MCF 10A (cell line): Measurements from ENCODE around the gene DNM3. TPM values are rescaled to one million over a fixed set of nuclear protein-coding genes. Genes with fewer than 3 reads are reported as not detected.
A peak's percentile ranks its signal among the peaks of the same experiment; 100 is the strongest.

Source experiments
- BruUV-seq: library from RNA; stranded (reverse); fragments of 400-500 nt; replicated peaks from 2 replicates; lab custom pipeline; 2021; lab: Mats Ljungman, UMichigan
- CTCF ChIA-PET: fragments of 300-600 bp; sonication (Branson Sonifier 250); formaldehyde crosslinking; extraction: SDS; loops from one replicate; lab custom pipeline; 2021; ENCODE audit warnings: antibody characterized with exemption, inconsistent platforms; lab: Yijun Ruan, JAX
- POLR2A ChIA-PET: fragments of 300-600, 350-650 bp; sonication (Branson Sonifier 250); formaldehyde crosslinking; extraction: SDS; loops from one replicate; lab custom pipeline; 2020; ENCODE audit warnings: antibody characterized with exemption, inconsistent platforms; lab: Yijun Ruan, JAX
- DNase-seq: peaks from one replicate; pipeline ENCODE4 v3.0.0-alpha.2; 2018; ENCODE audit not compliant: unreplicated experiment
- H3K27ac Mint-ChIP-seq: one replicate; pipeline ENCODE4 v1.8.0; 2022; ENCODE audit warnings: mild to moderate bottlenecking, low read depth, mixed read lengths; ENCODE audit not compliant: unreplicated experiment
- H3K27me3 Mint-ChIP-seq: one replicate; pipeline ENCODE4 v1.8.0; 2022; ENCODE audit warnings: mixed read lengths; ENCODE audit not compliant: insufficient read depth, unreplicated experiment
- H3K36me3 Mint-ChIP-seq: one replicate; pipeline ENCODE4 v1.8.0; 2022; ENCODE audit warnings: mild to moderate bottlenecking, moderate library complexity, mixed read lengths; ENCODE audit not compliant: insufficient read depth, unreplicated experiment
- H3K4me1 Mint-ChIP-seq: one replicate; pipeline ENCODE4 v1.8.0; 2022; ENCODE audit warnings: mixed read lengths; ENCODE audit not compliant: insufficient read depth, unreplicated experiment
- H3K4me3 Mint-ChIP-seq: one replicate; pipeline ENCODE4 v1.8.0; 2022; ENCODE audit warnings: mild to moderate bottlenecking, moderate library complexity, mixed read lengths; ENCODE audit not compliant: unreplicated experiment
- H3K9me3 Mint-ChIP-seq: one replicate; pipeline ENCODE4 v1.8.0; 2022; ENCODE audit warnings: mixed read lengths; ENCODE audit not compliant: unreplicated experiment
- CTCF ChIP-seq: fragments of 200-600 bp; IDR thresholded peaks from one replicate; pipeline ENCODE4 v1.8.0; 2022; ENCODE audit warnings: antibody characterized with exemption, mild to moderate bottlenecking; ENCODE audit not compliant: unreplicated experiment
- intact Hi-C: fragments of 100-400 bp; cut with micrococcal nuclease; formaldehyde crosslinking; loops from 2 replicates; pipeline ENCODE4 v1.14.1; 2022
- total RNA-seq: library from RNA; stranded (reverse); gene quantifications from 2 replicates; pipeline ENCODE4 v1.2.3, GENCODE V29; 2022

Gene DNM3
- total RNA-seq, 1 experiment from 2014 or later = 0.68 TPM

GRCh38 chr1:172395576-172395975 is 554.3 kb downstream of the DNM3 start:
- H3K27me3 Mint-ChIP-seq = no peaks in the 10 kb centered on the region

GRCh38 chr1:172397221-172397620 is 555.9 kb downstream of the DNM3 start:
- POLR2A ChIA-PET = interaction anchor here (0.8 to 1.7 kb wide), 4 partner anchors 38 to 357 kb away, joined by 3 to 4 read pairs (median 4); no protein-coding TSS in a partner anchor

More at GRCh38 chr1:172395576-172395975, 554.3 kb downstream of the DNM3 start:
- intact Hi-C loops = no loop called here
- H3K36me3 Mint-ChIP-seq = peaks cover 6% of the 10 kb centered on the region
- POLR2A ChIA-PET = interaction anchor here (0.7 to 1.8 kb wide), 6 partner anchors 22 to 126 kb away, joined by 3 to 5 read pairs (median 4); partner anchors contain the start of gene C1orf105
- no TSS peak for BruUV-seq
- no peak overlapping the region for H3K27ac Mint-ChIP-seq
- H3K9me3 Mint-ChIP-seq = no peaks in the 10 kb centered on the region
- no peak overlapping the region for H3K4me3 Mint-ChIP-seq
- no peak for TF ChIP-seq CTCF
- no peak for DNase-seq
- CTCF ChIA-PET = interaction anchor here (0.9 to 8.5 kb wide), 7 partner anchors 33 to 410 kb away, joined by 3 to 135 read pairs (median 7); no protein-coding TSS in a partner anchor
- H3K4me1 Mint-ChIP-seq = peaks cover 36% of the 10 kb centered on the region

GRCh38 chr1:172397633-172398032 is 556.3 kb downstream of the DNM3 start:
- intact Hi-C loops = loop anchor here (2.0 kb wide), 1 partner anchor 143 kb away; no protein-coding TSS in a partner anchor
- Mint-ChIP-seq H3K9me3 (no peaks in the 10 kb centered on the region), H3K4me1 (peaks cover 36% of the 10 kb centered on the region), H3K4me3 (no peak overlapping the region), H3K36me3 (peaks cover 6% of the 10 kb centered on the region), H3K27me3 (no peaks in the 10 kb centered on the region), H3K27ac (peak overlapping the region; percentile 21)
- no peak for TF ChIP-seq CTCF
- DNase-seq = no peak
- no TSS peak for BruUV-seq
- ChIA-PET CTCF (interaction anchor here (0.6 to 8.5 kb wide), 17 partner anchors 11 to 595 kb away, joined by 3 to 135 read pairs (median 5); partner anchors contain the start of gene PIGC), POLR2A (interaction anchor here (0.7 to 1.7 kb wide), 8 partner anchors 39 to 393 kb away, joined by 3 to 4 read pairs (median 4); no protein-coding TSS in a partner anchor)

More at GRCh38 chr1:172397221-172397620, 555.9 kb downstream of the DNM3 start:
- intact Hi-C loops = no loop called here
- peak; percentile 36 for DNase-seq
- Mint-ChIP-seq H3K27ac (no peak overlapping the region), H3K27me3 (no peaks in the 10 kb centered on the region), H3K9me3 (no peaks in the 10 kb centered on the region), H3K36me3 (peaks cover 6% of the 10 kb centered on the region), H3K4me1 (peaks cover 36% of the 10 kb centered on the region), H3K4me3 (no peak overlapping the region)
- no peak for TF ChIP-seq CTCF
- BruUV-seq = no TSS peak
- CTCF ChIA-PET = interaction anchor here (0.8 to 8.5 kb wide), 8 partner anchors 10 to 326 kb away, joined by 3 to 135 read pairs (median 6); no protein-coding TSS in a partner anchor

- Mint-ChIP-seq H3K36me3 (peaks cover 6% of the 10 kb centered on the region), H3K9me3 (no peaks in the 10 kb centered on the region), H3K27me3 (no peaks in the 10 kb centered on the region), H3K27ac (peak overlapping the region; percentile 21), H3K4me1 (peaks cover 36% of the 10 kb centered on the region), H3K4me3 (no peak overlapping the region)
- no peak for DNase-seq
- intact Hi-C loops = loop anchor here (2.0 kb wide), 1 partner anchor 143 kb away; no protein-coding TSS in a partner anchor
- TF ChIP-seq CTCF = no peak
- no TSS peak for BruUV-seq
- ChIA-PET CTCF (interaction anchor here (0.6 to 8.5 kb wide), 32 partner anchors 8 to 596 kb away, joined by 3 to 135 read pairs (median 5); partner anchors contain the start of gene PIGC), POLR2A (interaction anchor here (0.7 to 2.4 kb wide), 10 partner anchors 39 to 394 kb away, joined by 3 to 14 read pairs (median 3); no protein-coding TSS in a partner anchor)
Observed at GRCh38 chr1:172398193-172398592, 556.9 kb downstream of the DNM3 start.
